GM19328 (cell line): ENCODE results near the gene HDAC7.

Experiments
- ATAC-seq: cut with Tn5 transposase; IDR thresholded peaks from one replicate; pipeline ENCODE4 v1.9.1; 2021; ENCODE audit warnings: mild to moderate bottlenecking, moderate library complexity; ENCODE audit not compliant: unreplicated experiment

Gene HDAC7

GRCh38 chr12:47735649-47736048, 84.1 kb downstream of the HDAC7 start:
- no peak for ATAC-seq

- ATAC-seq = no peak
Measured at GRCh38 chr12:47734725-47735480, 84.8 kb downstream of the HDAC7 start.

- no peak for ATAC-seq
Measured at GRCh38 chr12:47733142-47733541, 86.6 kb downstream of the HDAC7 start.
